Trophoblast cell (in vitro differentiated cells and primary cell): ENCODE data around the gene ABLIM2.

Experiments
- DNase-seq, 2 donors: peaks; one replicate each; pipeline ENCODE4 v3.0.0-alpha.2; 2016
- H2AFZ ChIP-seq: 2 replicates; pipeline ENCODE4 v1.6.1; 2013; ENCODE audit warnings: low read length, moderate library complexity, mild to moderate bottlenecking; ENCODE audit not compliant: insufficient read depth, poor library complexity
- H2AK5ac ChIP-seq: 2 replicates; pipeline ENCODE4 v1.6.1; 2013; ENCODE audit warnings: mild to moderate bottlenecking, low read length
- H2BK120ac ChIP-seq: 2 replicates; pipeline ENCODE4 v1.6.1; 2013; ENCODE audit warnings: low read length, mild to moderate bottlenecking, moderate library complexity; ENCODE audit not compliant: insufficient read depth, poor library complexity
- H2BK12ac ChIP-seq: 2 replicates; pipeline ENCODE4 v1.6.1; 2013; ENCODE audit warnings: mild to moderate bottlenecking, low read length, moderate library complexity
- H2BK5ac ChIP-seq: 2 replicates; pipeline ENCODE4 v1.6.1; 2013; ENCODE audit warnings: low read length, low read depth, moderate library complexity, mild to moderate bottlenecking; ENCODE audit not compliant: poor library complexity
- H3K14ac ChIP-seq: 2 replicates; pipeline ENCODE4 v1.6.1; 2013; ENCODE audit warnings: mild to moderate bottlenecking, low read length
- H3K18ac ChIP-seq: 2 replicates; pipeline ENCODE4 v1.6.1; 2013; ENCODE audit warnings: mild to moderate bottlenecking, low read length
- H3K23ac ChIP-seq: 2 replicates; pipeline ENCODE4 v1.6.1; 2013; ENCODE audit warnings: low read length
- H3K27ac ChIP-seq: 2 replicates; pipeline ENCODE4 v1.5.1; 2013; ENCODE audit warnings: low read depth, mild to moderate bottlenecking, inconsistent platforms, low read length, moderate library complexity
- H3K27me3 ChIP-seq: 2 replicates; pipeline ENCODE4 v1.6.1; 2013; ENCODE audit warnings: inconsistent platforms, mild to moderate bottlenecking, low read length, moderate library complexity; ENCODE audit not compliant: insufficient read depth
- H3K36me3 ChIP-seq, 2 experiments: 1 replicate in 1 of 2; 2 replicates in 1 of 2; pipeline ENCODE4 v1.6.1; 2013; ENCODE audit warnings: low read length in 2 of 2, mild to moderate bottlenecking in 2 of 2, moderate library complexity in 1 of 2; ENCODE audit not compliant: insufficient read depth in 2 of 2, control insufficient read depth in 1 of 2
- H3K4ac ChIP-seq: 2 replicates; pipeline ENCODE4 v1.6.1; 2013; ENCODE audit warnings: low read depth, mild to moderate bottlenecking, low read length, moderate library complexity
- H3K4me1 ChIP-seq, 2 experiments: 1 replicate in 1 of 2; 2 replicates in 1 of 2; pipeline ENCODE4 v1.6.1; 2013; ENCODE audit warnings: low read length in 2 of 2, mild to moderate bottlenecking in 2 of 2, moderate library complexity in 1 of 2; ENCODE audit not compliant: insufficient read depth in 2 of 2, control insufficient read depth in 1 of 2
- H3K4me2 ChIP-seq: 2 replicates; pipeline ENCODE4 v1.6.1; 2013; ENCODE audit warnings: inconsistent platforms, mild to moderate bottlenecking, low read length, moderate library complexity
- H3K4me3 ChIP-seq: 2 replicates; pipeline ENCODE4 v1.5.1; 2013; ENCODE audit warnings: mild to moderate bottlenecking, low read depth, low read length, inconsistent platforms
- H3K79me1 ChIP-seq: one replicate; pipeline ENCODE4 v1.6.1; 2013; ENCODE audit warnings: low read length
- H3K79me2 ChIP-seq: 2 replicates; pipeline ENCODE4 v1.6.1; 2013; ENCODE audit warnings: low read length, mild to moderate bottlenecking; ENCODE audit not compliant: control insufficient read depth, insufficient read depth, poor library complexity
- H3K9ac ChIP-seq: 2 replicates; pipeline ENCODE4 v1.6.1; 2013; ENCODE audit warnings: mild to moderate bottlenecking, low read length
- H3K9me3 ChIP-seq: 2 replicates; pipeline ENCODE4 v1.6.1; 2013; ENCODE audit warnings: low read depth, mild to moderate bottlenecking, control low read depth, inconsistent platforms, low read length; ENCODE audit not compliant: insufficient read depth
- H4K12ac ChIP-seq: 2 replicates; pipeline ENCODE4 v1.6.1; 2013; ENCODE audit warnings: low read depth, mild to moderate bottlenecking, low read length, moderate library complexity
- H4K8ac ChIP-seq: 2 replicates; pipeline ENCODE4 v1.6.1; 2013; ENCODE audit warnings: low read depth, mild to moderate bottlenecking, low read length, moderate library complexity
- H4K91ac ChIP-seq: one replicate; pipeline ENCODE4 v1.6.1; 2013; ENCODE audit warnings: low read depth, mild to moderate bottlenecking, low read length, moderate library complexity
- WGBS: extraction: QIAGEN DNeasy Blood & Tissue Kit; methylation state at CpG from one replicate; pipeline ENCODE4 v1.1.7; 2013; ENCODE audit warnings: missing lambda C conversion rate; ENCODE audit not compliant: insufficient read length, insufficient coverage; ENCODE audit errors: extremely low coverage; 5-methylcytosine and 5-hydroxymethylcytosine counted together

Gene ABLIM2

GRCh38 chr4:8046925-8047541 lies 111.6 kb downstream of the ABLIM2 start:
- no CpG with 5 or more reads among the region's 20 CpGs for WGBS

GRCh38 chr4:8045909-8046308 lies 112.7 kb downstream of the ABLIM2 start:
- Histone ChIP-seq H4K91ac (no peak overlapping the region), H3K4me3 (no peak overlapping the region), H2AK5ac (no peak overlapping the region), H3K9ac (no peak overlapping the region), H3K36me3 (no peaks in the 10 kb centered on the region), H2BK5ac (no peak overlapping the region), H2BK12ac (no peak overlapping the region), H4K8ac (no peak overlapping the region), H3K14ac (no peak overlapping the region), H3K4ac (no peak overlapping the region), H3K23ac (no peak overlapping the region), H3K4me2 (no peak overlapping the region), H3K27ac (no peak overlapping the region), H2BK120ac (no peak overlapping the region), H3K9me3 (no peaks in the 10 kb centered on the region), H3K79me2 (no peaks in the 10 kb centered on the region), H3K79me1 (no peaks in the 10 kb centered on the region), H3K18ac (no peak overlapping the region), H3K27me3 (no peaks in the 10 kb centered on the region), H4K12ac (no peak overlapping the region), H2AFZ (no peak overlapping the region), H3K4me1 (peaks cover 14% of the 10 kb centered on the region in 2 experiments)
- WGBS = no CpG with 5 or more reads among the region's 7 CpGs
- DNase-seq = no peak

More at GRCh38 chr4:8046925-8047541, 111.6 kb downstream of the ABLIM2 start:
- H3K9ac ChIP-seq = no peak overlapping the region
- H4K91ac ChIP-seq = no peak overlapping the region
- no peak overlapping the region for H3K4me2 ChIP-seq
- H2BK12ac ChIP-seq = no peak overlapping the region
- H2AK5ac ChIP-seq = no peak overlapping the region
- DNase-seq = no peak
- H3K79me1 ChIP-seq = no peaks in the 10 kb centered on the region
- no peak overlapping the region for H3K4me3 ChIP-seq
- H3K36me3 ChIP-seq = no peaks in the 10 kb centered on the region
- H3K4me1 ChIP-seq = peaks cover 14 to 15% of the 10 kb centered on the region in 2 experiments
- no peak overlapping the region for H2AFZ ChIP-seq
- H3K27ac ChIP-seq = no peak overlapping the region
- H3K18ac ChIP-seq = no peak overlapping the region
- H2BK120ac ChIP-seq = no peak overlapping the region
- H4K12ac ChIP-seq = no peak overlapping the region
- no peak overlapping the region for H3K23ac ChIP-seq
- H3K14ac ChIP-seq = no peak overlapping the region
- H3K9me3 ChIP-seq = no peaks in the 10 kb centered on the region
- no peak overlapping the region for H2BK5ac ChIP-seq
- H3K27me3 ChIP-seq = no peaks in the 10 kb centered on the region
- no peaks in the 10 kb centered on the region for H3K79me2 ChIP-seq
- H4K8ac ChIP-seq = no peak overlapping the region
- H3K4ac ChIP-seq = no peak overlapping the region

- no CpG with 5 or more reads among the region's 15 CpGs for WGBS
- Histone ChIP-seq H4K91ac (no peak overlapping the region), H3K4ac (no peak overlapping the region), H3K14ac (no peak overlapping the region), H3K23ac (no peak overlapping the region), H3K4me1 (peaks cover 9% of the 10 kb centered on the region in 2 experiments), H3K36me3 (no peaks in the 10 kb centered on the region), H3K27me3 (no peaks in the 10 kb centered on the region), H3K79me2 (no peaks in the 10 kb centered on the region), H3K9me3 (no peaks in the 10 kb centered on the region), H3K18ac (no peak overlapping the region), H2AFZ (no peak overlapping the region), H3K4me3 (no peak overlapping the region), H3K4me2 (no peak overlapping the region), H2BK5ac (no peak overlapping the region), H3K79me1 (no peaks in the 10 kb centered on the region), H4K12ac (no peak overlapping the region), H2AK5ac (no peak overlapping the region), H4K8ac (no peak overlapping the region), H3K9ac (no peak overlapping the region), H2BK12ac (no peak overlapping the region), H2BK120ac (no peak overlapping the region), H3K27ac (no peak overlapping the region)
- DNase-seq = no peak
These were observed 113.9 kb downstream of the ABLIM2 start for GRCh38 chr4:8044699-8045098.

- Histone ChIP-seq H2BK120ac (no peak overlapping the region), H3K18ac (no peak overlapping the region), H4K91ac (no peak overlapping the region), H3K36me3 (no peaks in the 10 kb centered on the region), H2BK5ac (no peak overlapping the region), H3K9ac (no peak overlapping the region), H2AFZ (no peak overlapping the region), H3K79me2 (no peaks in the 10 kb centered on the region), H4K12ac (no peak overlapping the region), H3K14ac (no peak overlapping the region), H3K4me2 (no peak overlapping the region), H2BK12ac (no peak overlapping the region), H3K9me3 (no peaks in the 10 kb centered on the region), H3K79me1 (no peaks in the 10 kb centered on the region), H3K27me3 (no peaks in the 10 kb centered on the region), H3K27ac (no peak overlapping the region), H3K23ac (no peak overlapping the region), H4K8ac (no peak overlapping the region), H3K4ac (no peak overlapping the region), H3K4me3 (no peak overlapping the region), H2AK5ac (no peak overlapping the region), H3K4me1 (peaks cover 7 to 8% of the 10 kb centered on the region in 2 experiments)
- no peak for DNase-seq
- no CpG with 5 or more reads among the region's 7 CpGs for WGBS
These were observed 114.4 kb downstream of the ABLIM2 start for GRCh38 chr4:8044244-8044643.
